Aorta (tissue), 5 donors: ENCODE results near the gene SULT4A1. TPM values are rescaled to one million over a fixed set of nuclear protein-coding genes. Genes with fewer than 3 reads are reported as not detected.

Source experiments
- ATAC-seq: fragments of 200-7000 bp; cut with Tn5 transposase; one replicate; pipeline ENCODE4 v1.9.1; 2022; ENCODE audit warnings: moderate library complexity; ENCODE audit not compliant: low FRiP score
- DNase-seq, 2 donors: peaks; one replicate each; pipeline ENCODE4 v3.0.0-alpha.2; 2020
- H3K27ac ChIP-seq, 2 donors: one replicate each; pipeline ENCODE4 v1.5.1; 2013; ENCODE audit warnings: low read length in 2 of 2, mild to moderate bottlenecking in 2 of 2, moderate library complexity in 2 of 2, control low read depth in 1 of 2, inconsistent platforms in 1 of 2, low read depth in 1 of 2
- H3K27me3 ChIP-seq, 2 donors: one replicate each; pipeline ENCODE4 v1.6.1; 2013; ENCODE audit warnings: control low read depth in 1 of 2, low read length in 1 of 2, mild to moderate bottlenecking in 1 of 2, moderate library complexity in 1 of 2; ENCODE audit not compliant: insufficient read depth in 2 of 2, control insufficient read depth in 1 of 2
- H3K36me3 ChIP-seq, 2 donors: one replicate each; pipeline ENCODE4 v1.6.1; 2013; ENCODE audit warnings: control low read depth in 1 of 2, low read length in 1 of 2, mild to moderate bottlenecking in 1 of 2; ENCODE audit not compliant: insufficient read depth in 2 of 2, control insufficient read depth in 1 of 2
- H3K4me1 ChIP-seq, 2 donors: one replicate each; pipeline ENCODE4 v1.6.1; 2013; ENCODE audit warnings: low read length in 2 of 2, control low read depth in 1 of 2, mild to moderate bottlenecking in 1 of 2, moderate library complexity in 1 of 2; ENCODE audit not compliant: insufficient read depth in 2 of 2, control insufficient read depth in 1 of 2
- H3K4me3 ChIP-seq, 2 donors: one replicate each; pipeline ENCODE4 v1.5.1; 2013; ENCODE audit warnings: low read length in 2 of 2, control low read depth in 1 of 2, mild to moderate bottlenecking in 1 of 2
- H3K9me3 ChIP-seq: one replicate; pipeline ENCODE4 v1.6.1; 2013; ENCODE audit warnings: mild to moderate bottlenecking, low read length; ENCODE audit not compliant: control insufficient read depth
- WGBS, 2 donors: extraction: QIAGEN DNeasy Blood & Tissue Kit; methylation state at CpG; one replicate each; pipeline ENCODE4 v1.1.7; 2013; 5-methylcytosine and 5-hydroxymethylcytosine counted together
- intact Hi-C, 2 donors: fragments of 100-400 bp; cut with DNase I; formaldehyde crosslinking; loops; one replicate each; pipeline versions ENCODE4 v1.14.2 to v1.15.0; 2022
- polyA plus RNA-seq, 2 donors: library from polyadenylated mRNA; stranded (reverse); fragments of 200-250 nt; gene quantifications; one replicate each; pipeline ENCODE4 v1.2.3, GENCODE V29; 2013
- total RNA-seq, 2 donors: library from RNA; stranded (reverse); fragmentation: NEBNext Ultra II Directional; extraction: Animal tissue kit (Norgen Biotek cat#: 25700); gene quantifications; one replicate each; pipeline ENCODE4 v1.2.1, GENCODE V29; 2021
- donor health status: healthy with polysubstance abuse.
- donor health status: Bipolar disorder and iron deficiency.
- donor health status: DM: no; HTN: no; CAD: no.
- donor health status: DM: no; HTN: no; CAD: no.
- donor health status: DM: yes; HTN: yes; CAD: no.

Gene SULT4A1
- total and polyA plus RNA-seq, 4 donors, result 2.6 TPM; not detected in 3

GRCh38 chr22:43860126-43860525 lies 2.2 kb downstream of the SULT4A1 start:
- Histone ChIP-seq H3K36me3 (no peaks in the 10 kb centered on the region), H3K27ac (no peak overlapping the region), H3K9me3 (peaks cover 10% of the 10 kb centered on the region), H3K4me3 (no peak overlapping the region), H3K27me3 (no peaks in the 10 kb centered on the region), H3K4me1 (no peaks in the 10 kb centered on the region)
- no peak for ATAC-seq
- intact Hi-C loops, result no loop called here
- peak in 1 of 2 donors; percentile 62 for DNase-seq
- 84 to 88% methylated on average over 11 of the region's 11 CpGs for WGBS, 2 donors

- no peak overlapping the region for H3K27ac ChIP-seq
- H3K36me3 ChIP-seq, result no peaks in the 10 kb centered on the region
- intact Hi-C loops, result no loop called here
- H3K4me3 ChIP-seq, result no peak overlapping the region
- H3K27me3 ChIP-seq, result no peaks in the 10 kb centered on the region
- 80 to 85% methylated on average over 14 of the region's 14 CpGs for WGBS, 2 donors
- DNase-seq (peak in 1 of 2 donors; percentile 32), ATAC-seq (no peak)
- peaks cover 8% of the 10 kb centered on the region for H3K9me3 ChIP-seq
- no peaks in the 10 kb centered on the region for H3K4me1 ChIP-seq
Measured at GRCh38 chr22:43859621-43860020, 2.7 kb downstream of the SULT4A1 start.

- Histone ChIP-seq H3K4me3 (no peak overlapping the region), H3K9me3 (peaks cover 8% of the 10 kb centered on the region), H3K27me3 (no peaks in the 10 kb centered on the region), H3K27ac (no peak overlapping the region), H3K36me3 (no peaks in the 10 kb centered on the region), H3K4me1 (no peaks in the 10 kb centered on the region)
- DNase-seq (peak in 1 of 2 donors; percentile 53), ATAC-seq (no peak)
- intact Hi-C loops, result no loop called here
- 82 to 84% methylated on average over 7 of the region's 7 CpGs for whole genome bisulfite sequencing, 2 donors
Measured at GRCh38 chr22:43859176-43859575, 3.1 kb downstream of the SULT4A1 start.

DNA sequence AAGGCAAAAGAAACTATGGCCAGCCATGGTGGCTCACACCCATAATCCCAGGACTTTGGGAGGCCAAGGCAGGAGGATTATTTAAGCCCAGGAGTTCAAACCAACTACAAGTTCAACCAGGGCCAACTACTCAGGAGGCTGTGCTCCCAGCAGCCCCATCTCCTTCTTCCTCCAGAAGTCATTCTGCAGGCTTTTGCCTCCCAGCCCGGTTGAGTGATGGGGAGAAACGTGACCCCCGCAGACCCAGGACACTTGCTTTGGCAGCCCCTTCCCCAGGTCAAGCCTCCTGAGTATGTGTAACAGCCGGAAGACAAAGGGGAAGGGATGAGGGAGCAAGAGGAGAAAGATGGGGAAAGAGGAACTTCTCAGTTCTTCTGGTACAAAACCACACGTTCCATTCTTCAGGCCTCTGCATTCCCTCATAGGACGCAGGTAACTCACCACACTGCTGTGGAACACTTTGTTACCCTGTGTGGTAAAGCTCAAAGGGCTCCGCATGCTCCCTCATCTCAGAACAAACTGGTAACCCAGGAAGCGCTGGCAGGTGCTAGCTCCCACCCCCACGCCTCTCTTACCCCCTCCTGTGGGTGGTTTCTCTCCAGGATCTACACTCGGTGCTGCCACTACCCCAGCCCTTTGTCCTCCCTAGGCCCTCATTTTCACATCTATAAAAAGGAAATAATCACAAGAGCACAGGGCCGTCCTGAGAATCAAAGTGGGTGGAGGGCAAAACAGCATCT lies 4.0 kb downstream of the SULT4A1 start:
- H3K27me3 ChIP-seq, result no peaks in the 10 kb centered on the region
- no peaks in the 10 kb centered on the region for H3K36me3 ChIP-seq
- DNase-seq (peak in 1 of 2 donors; percentile 38), ATAC-seq (no peak)
- 69 to 71% methylated on average over 11 of the region's 11 CpGs for WGBS, 2 donors
- peaks cover 8% of the 10 kb centered on the region for H3K9me3 ChIP-seq
- no peaks in the 10 kb centered on the region for H3K4me1 ChIP-seq
- intact Hi-C loops, result no loop called here
- no peak overlapping the region for H3K27ac ChIP-seq
- H3K4me3 ChIP-seq, result no peak overlapping the region

DNA sequence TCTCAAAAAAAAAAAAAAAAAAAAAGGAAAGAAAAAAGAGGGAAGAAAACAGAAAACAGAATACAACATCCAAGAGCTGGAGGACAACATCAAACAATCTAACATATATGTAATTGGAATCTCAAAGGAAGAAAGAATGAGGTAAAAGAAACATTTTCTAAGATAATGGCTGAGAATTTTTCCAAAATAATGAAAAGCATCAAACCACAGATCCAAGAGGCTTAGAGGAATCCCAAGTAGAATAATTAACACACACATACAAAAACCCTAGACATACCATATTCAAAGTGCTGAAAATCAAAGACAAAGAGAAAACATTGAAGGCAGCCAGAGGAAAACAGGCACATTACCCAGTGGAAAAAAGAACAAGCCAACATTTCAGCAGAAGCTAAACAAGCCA lies 4.9 kb downstream of the SULT4A1 start:
- Histone ChIP-seq H3K36me3 (no peaks in the 10 kb centered on the region), H3K4me1 (no peaks in the 10 kb centered on the region), H3K27ac (no peak overlapping the region), H3K9me3 (peaks cover 5% of the 10 kb centered on the region), H3K4me3 (no peak overlapping the region), H3K27me3 (no peaks in the 10 kb centered on the region)
- intact Hi-C loops, result no loop called here
- ATAC-seq (no peak), DNase-seq (no peak)

GRCh38 chr22:43855431-43855830 lies 6.9 kb downstream of the SULT4A1 start:
- Histone ChIP-seq H3K4me3 (no peak overlapping the region), H3K27me3 (no peaks in the 10 kb centered on the region), H3K36me3 (no peaks in the 10 kb centered on the region), H3K9me3 (peaks cover 3% of the 10 kb centered on the region), H3K4me1 (no peaks in the 10 kb centered on the region), H3K27ac (no peak overlapping the region)
- DNase-seq (peak in 1 of 2 donors; percentile 35), ATAC-seq (no peak)
- WGBS, 2 donors, result 63 to 80% methylated on average over 4 of the region's 4 CpGs
- intact Hi-C loops, result no loop called here

DNA sequence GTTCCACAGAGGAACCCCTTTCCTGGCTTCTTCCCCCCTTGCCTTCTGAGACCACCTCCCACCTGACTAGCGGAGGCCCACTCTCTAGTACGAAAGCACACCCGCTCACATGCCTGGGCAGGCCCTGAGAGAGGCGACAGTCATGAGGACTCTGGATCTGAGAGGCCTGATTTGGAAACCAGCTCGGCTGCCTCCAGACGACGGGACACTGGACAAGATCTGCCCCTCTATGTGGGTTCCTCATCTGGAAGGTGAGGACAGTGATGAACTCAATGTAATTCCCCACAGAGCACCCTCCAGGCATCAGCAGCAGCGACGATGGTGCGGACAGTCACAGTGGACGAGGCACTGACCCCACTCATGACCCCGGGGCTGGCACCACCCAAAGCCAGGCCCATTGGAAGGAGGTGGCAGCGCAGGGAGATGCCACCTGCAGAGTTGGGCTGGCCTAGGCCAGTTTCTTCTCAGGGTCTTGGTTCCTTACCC lies 7.5 kb downstream of the SULT4A1 start:
- H3K4me3 ChIP-seq, result no peak overlapping the region
- H3K4me1 ChIP-seq, result no peaks in the 10 kb centered on the region
- no peaks in the 10 kb centered on the region for H3K27me3 ChIP-seq
- intact Hi-C loops, result no loop called here
- ATAC-seq (no peak), DNase-seq (peak in 1 of 2 donors; percentile 66)
- peaks cover 3% of the 10 kb centered on the region for H3K9me3 ChIP-seq
- no peak overlapping the region for H3K27ac ChIP-seq
- WGBS, 2 donors, result 88 to 90% methylated on average over 13 of the region's 13 CpGs
- H3K36me3 ChIP-seq, result no peaks in the 10 kb centered on the region

DNA sequence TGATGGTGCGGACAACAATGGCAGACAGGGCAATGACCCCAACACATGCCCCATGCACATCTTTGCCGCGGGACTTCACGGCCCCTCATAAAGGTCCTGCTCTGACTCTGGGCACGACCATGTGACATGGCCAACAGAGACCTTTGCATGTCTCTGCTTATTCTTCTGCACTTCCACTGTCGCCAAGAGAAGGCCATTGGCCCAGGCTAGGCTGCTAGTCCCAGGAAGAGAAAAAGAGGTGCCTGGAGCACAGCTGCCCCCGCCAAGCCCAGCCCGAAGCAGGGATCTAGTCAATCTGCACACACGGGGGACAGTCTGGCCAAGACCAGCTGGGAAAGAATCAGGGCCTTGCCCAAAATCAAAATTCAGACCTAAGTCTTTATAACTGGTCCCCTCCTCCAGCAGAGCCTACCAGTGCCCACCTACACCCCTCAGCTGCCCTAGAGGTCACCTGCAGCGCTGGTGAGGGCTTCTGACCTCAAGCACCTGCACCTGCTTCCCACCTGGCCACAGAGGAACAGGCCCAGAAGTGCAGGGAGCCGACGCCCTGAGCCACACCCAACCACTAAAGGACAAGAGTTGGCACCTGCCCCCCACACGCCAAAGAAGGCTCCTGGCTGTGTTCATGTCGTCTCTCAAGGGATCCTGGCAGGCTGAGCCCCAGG lies 8.1 kb downstream of the SULT4A1 start:
- Histone ChIP-seq H3K36me3 (no peaks in the 10 kb centered on the region), H3K4me3 (no peak overlapping the region), H3K27ac (no peak overlapping the region), H3K9me3 (peaks cover 3% of the 10 kb centered on the region), H3K27me3 (no peaks in the 10 kb centered on the region), H3K4me1 (no peaks in the 10 kb centered on the region)
- DNase-seq, result peak in 1 of 2 donors; percentile 37
- WGBS, 2 donors, result 81 to 87% methylated on average over 14 of the region's 14 CpGs
- ATAC-seq, result no peak
- intact Hi-C loops, result no loop called here
